ENCODE results near the gene TMED10. TPM values are rescaled to one million over a fixed set of nuclear protein-coding genes. Genes with fewer than 3 reads are reported as not detected.

The TMED10 gene
- total and polyA plus RNA-seq, 2 of the 13 experiments (the other 11 are each of a cell fraction or from before 2014, with no cell fraction given), result 311 to 377 TPM

DNA sequence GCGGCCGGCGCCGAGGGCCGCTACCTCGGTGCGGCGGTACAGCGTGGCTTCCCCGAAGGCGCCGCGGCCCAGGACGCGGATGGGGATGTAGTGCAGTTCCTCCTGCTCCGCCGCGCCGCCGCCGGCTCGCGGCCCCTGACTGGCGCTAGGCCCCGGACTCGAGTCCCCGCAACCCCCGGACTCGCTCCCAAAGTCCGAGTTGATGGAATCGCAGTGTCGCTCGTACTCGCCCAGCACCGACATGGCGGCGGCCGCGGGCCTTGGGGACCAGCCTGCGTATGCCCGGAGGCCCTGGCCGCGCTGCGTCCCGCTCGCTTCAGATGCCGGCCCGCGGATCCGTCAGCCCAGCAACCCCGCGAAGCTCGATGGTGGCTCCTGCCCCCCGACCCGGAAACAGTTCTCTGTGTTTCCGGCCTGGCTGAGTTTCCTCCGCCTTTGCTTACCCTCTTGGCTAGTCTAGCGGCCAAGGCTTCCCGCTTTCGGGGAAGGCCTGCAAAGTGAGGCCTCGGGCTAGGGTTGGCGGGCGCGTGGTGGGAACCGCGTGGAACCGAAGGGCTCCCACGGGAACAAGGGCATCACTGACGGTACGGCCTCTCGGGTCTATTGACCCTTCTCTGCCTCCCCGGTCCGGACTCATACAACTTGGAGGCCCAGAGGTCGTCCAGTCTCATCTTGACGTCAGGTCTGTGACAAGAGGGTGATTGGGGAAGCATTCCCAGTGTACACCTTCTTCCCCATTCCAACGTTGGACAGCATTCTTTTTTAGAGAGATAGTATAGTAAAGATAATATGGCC is 49.5 kb downstream of the TMED10 start, which contains the start of gene NEK9 (continued):
- TF ChIP-seq ZNF430 (CRISPR knock-in tag; IDR thresholded peaks at IDR 0.05) (peak; percentile 96), MEIS1 (CRISPR knock-in tag; IDR thresholded peaks at IDR 0.05; ENCODE audit: borderline replicate concordance) (0 out of 2 replicates have a peak, but pooled peaks have one; percentile 42), ZMAT3 (CRISPR knock-in tag; conservative IDR thresholded peaks at IDR 0.05) (peak; percentile 59; the same call in 1 of the 2 replicates), ZNF773 (CRISPR knock-in tag; IDR thresholded peaks at IDR 0.05; ENCODE audit: borderline replicate concordance) (peak; percentile 58; the same call in 1 of the 2 replicates), HHEX (CRISPR knock-in tag; IDR thresholded peaks at IDR 0.05) (no peak), ZNF121 (CRISPR knock-in tag; IDR thresholded peaks at IDR 0.05) (no peak), ZNF333 (CRISPR knock-in tag; IDR thresholded peaks at IDR 0.05; ENCODE audit: borderline replicate concordance) (peak; percentile 72; the same call in 1 of the 2 replicates), NFRKB (IDR thresholded peaks at IDR 0.05) (no peak), ZNF124 (CRISPR knock-in tag; IDR thresholded peaks at IDR 0.05) (peak; percentile 61), TBX3 (IDR thresholded peaks at IDR 0.05; ENCODE audit: borderline replicate concordance) (0 out of 2 replicates have a peak, but pooled peaks have one; percentile 18), ZNF772 (CRISPR knock-in tag; IDR thresholded peaks at IDR 0.05) (peak; percentile 97), EEA1 (CRISPR knock-in tag; IDR thresholded peaks at IDR 0.05; ENCODE audit: borderline replicate concordance) (peak; percentile 47; the same call in 1 of the 2 replicates), HNRNPUL1 (IDR thresholded peaks at IDR 0.05; ENCODE audit: low read depth, low read length) (no peak), XBP1 (CRISPR knock-in tag; IDR thresholded peaks at IDR 0.05) (no peak), ZNF460 (CRISPR knock-in tag; IDR thresholded peaks at IDR 0.05; ENCODE audit: borderline replicate concordance) (no peak), FOXA1 (IDR thresholded peaks at IDR 0.05) (no peak), FOXA1 (CRISPR knock-in tag; IDR thresholded peaks at IDR 0.05) (peak; percentile 34; the same call in 1 of the 2 replicates), ZNF263 (CRISPR knock-in tag; IDR thresholded peaks at IDR 0.05) (peak; percentile 63; the same call in 1 of the 2 replicates), ZNF329 (CRISPR knock-in tag; IDR thresholded peaks at IDR 0.05; ENCODE audit: low read depth) (no peak; the same call in 1 of the 2 replicates), ZNF749 (CRISPR knock-in tag; IDR thresholded peaks at IDR 0.05; ENCODE audit: borderline replicate concordance) (0 out of 2 replicates have a peak, but pooled peaks have one; percentile 22), ZNF558 (CRISPR knock-in tag; IDR thresholded peaks at IDR 0.05; ENCODE audit: borderline replicate concordance) (peak; percentile 86; the same call in 1 of the 2 replicates)
- TF ChIP-seq, protein P1, sequence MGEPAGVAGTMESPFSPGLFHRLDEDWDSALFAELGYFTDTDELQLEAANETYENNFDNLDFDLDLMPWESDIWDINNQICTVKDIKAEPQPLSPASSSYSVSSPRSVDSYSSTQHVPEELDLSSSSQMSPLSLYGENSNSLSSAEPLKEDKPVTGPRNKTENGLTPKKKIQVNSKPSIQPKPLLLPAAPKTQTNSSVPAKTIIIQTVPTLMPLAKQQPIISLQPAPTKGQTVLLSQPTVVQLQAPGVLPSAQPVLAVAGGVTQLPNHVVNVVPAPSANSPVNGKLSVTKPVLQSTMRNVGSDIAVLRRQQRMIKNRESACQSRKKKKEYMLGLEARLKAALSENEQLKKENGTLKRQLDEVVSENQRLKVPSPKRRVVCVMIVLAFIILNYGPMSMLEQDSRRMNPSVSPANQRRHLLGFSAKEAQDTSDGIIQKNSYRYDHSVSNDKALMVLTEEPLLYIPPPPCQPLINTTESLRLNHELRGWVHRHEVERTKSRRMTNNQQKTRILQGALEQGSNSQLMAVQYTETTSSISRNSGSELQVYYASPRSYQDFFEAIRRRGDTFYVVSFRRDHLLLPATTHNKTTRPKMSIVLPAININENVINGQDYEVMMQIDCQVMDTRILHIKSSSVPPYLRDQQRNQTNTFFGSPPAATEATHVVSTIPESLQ (CRISPR knock-in tag; conservative IDR thresholded peaks at IDR 0.05), result 0 out of 2 replicates have a peak, but pooled peaks have one; percentile 34
- TF ChIP-seq, protein P2, sequence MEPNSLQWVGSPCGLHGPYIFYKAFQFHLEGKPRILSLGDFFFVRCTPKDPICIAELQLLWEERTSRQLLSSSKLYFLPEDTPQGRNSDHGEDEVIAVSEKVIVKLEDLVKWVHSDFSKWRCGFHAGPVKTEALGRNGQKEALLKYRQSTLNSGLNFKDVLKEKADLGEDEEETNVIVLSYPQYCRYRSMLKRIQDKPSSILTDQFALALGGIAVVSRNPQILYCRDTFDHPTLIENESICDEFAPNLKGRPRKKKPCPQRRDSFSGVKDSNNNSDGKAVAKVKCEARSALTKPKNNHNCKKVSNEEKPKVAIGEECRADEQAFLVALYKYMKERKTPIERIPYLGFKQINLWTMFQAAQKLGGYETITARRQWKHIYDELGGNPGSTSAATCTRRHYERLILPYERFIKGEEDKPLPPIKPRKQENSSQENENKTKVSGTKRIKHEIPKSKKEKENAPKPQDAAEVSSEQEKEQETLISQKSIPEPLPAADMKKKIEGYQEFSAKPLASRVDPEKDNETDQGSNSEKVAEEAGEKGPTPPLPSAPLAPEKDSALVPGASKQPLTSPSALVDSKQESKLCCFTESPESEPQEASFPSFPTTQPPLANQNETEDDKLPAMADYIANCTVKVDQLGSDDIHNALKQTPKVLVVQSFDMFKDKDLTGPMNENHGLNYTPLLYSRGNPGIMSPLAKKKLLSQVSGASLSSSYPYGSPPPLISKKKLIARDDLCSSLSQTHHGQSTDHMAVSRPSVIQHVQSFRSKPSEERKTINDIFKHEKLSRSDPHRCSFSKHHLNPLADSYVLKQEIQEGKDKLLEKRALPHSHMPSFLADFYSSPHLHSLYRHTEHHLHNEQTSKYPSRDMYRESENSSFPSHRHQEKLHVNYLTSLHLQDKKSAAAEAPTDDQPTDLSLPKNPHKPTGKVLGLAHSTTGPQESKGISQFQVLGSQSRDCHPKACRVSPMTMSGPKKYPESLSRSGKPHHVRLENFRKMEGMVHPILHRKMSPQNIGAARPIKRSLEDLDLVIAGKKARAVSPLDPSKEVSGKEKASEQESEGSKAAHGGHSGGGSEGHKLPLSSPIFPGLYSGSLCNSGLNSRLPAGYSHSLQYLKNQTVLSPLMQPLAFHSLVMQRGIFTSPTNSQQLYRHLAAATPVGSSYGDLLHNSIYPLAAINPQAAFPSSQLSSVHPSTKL (CRISPR knock-in tag; IDR thresholded peaks at IDR 0.05), result peak; percentile 55; the same call in 1 of the 2 replicates
